Measurements from ENCODE around the gene SUSD4.

Gene SUSD4

DNA sequence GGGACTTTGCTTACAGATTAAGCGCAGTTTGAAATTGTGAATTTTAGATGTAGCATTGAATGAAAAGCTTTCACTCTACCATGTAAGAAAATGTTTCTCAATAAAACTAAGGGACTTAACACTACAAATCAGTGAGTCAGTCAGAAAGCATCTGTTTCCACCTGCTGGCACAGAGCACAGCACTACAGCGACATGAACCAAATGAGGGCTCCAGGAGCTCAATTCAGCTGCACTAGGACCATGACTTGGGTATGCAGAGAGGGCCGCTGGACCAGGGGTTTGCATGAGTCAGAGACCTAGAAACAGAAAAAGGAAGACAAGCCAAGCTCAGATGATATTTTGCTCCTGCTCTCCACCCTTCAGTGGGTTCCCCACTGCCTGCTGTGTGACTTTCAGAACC is 5.2 kb downstream of the SUSD4 start:
- H3K4me3 ChIP-seq (ENCODE audit: low read depth, low read length) = no peak overlapping the region

DNA sequence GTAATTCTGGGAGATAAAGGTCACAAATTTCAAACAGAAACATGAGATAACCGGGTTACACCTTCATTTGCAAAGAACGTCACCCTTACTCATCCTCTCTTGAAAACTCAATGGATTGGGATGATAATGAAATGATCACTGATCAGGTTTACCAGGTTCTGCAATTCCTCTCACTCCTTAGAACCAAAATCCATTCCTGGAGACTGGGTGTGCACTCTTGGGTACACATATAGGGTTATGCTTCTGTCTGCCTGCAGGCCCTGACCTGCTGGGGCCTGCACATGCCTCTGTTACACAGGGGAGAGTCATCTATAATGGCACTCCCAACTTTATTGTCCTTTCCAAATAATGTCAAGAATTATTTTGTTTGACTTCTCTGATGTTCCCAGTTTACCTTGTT is 8.3 kb downstream of the SUSD4 start:
- no peak overlapping the region for H3K4me3 ChIP-seq (ENCODE audit: low read depth, low read length)

More for the DNA sequence above, 5.2 kb downstream of the SUSD4 start:
- TF ChIP-seq, protein P1, sequence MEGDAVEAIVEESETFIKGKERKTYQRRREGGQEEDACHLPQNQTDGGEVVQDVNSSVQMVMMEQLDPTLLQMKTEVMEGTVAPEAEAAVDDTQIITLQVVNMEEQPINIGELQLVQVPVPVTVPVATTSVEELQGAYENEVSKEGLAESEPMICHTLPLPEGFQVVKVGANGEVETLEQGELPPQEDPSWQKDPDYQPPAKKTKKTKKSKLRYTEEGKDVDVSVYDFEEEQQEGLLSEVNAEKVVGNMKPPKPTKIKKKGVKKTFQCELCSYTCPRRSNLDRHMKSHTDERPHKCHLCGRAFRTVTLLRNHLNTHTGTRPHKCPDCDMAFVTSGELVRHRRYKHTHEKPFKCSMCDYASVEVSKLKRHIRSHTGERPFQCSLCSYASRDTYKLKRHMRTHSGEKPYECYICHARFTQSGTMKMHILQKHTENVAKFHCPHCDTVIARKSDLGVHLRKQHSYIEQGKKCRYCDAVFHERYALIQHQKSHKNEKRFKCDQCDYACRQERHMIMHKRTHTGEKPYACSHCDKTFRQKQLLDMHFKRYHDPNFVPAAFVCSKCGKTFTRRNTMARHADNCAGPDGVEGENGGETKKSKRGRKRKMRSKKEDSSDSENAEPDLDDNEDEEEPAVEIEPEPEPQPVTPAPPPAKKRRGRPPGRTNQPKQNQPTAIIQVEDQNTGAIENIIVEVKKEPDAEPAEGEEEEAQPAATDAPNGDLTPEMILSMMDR (IDR thresholded peaks at IDR 0.05; ENCODE audit: borderline replicate concordance, insufficient read depth, low read depth, low read length) = no peak

GRCh38 chr1:223353939-223354338 is 10.0 kb downstream of the SUSD4 start:
- H3K4me3 ChIP-seq (ENCODE audit: low read depth, low read length) = no peak overlapping the region
- TF ChIP-seq, protein P1 (IDR thresholded peaks at IDR 0.05; ENCODE audit: borderline replicate concordance, insufficient read depth, low read depth, low read length) = no peak

More for the DNA sequence above, 8.3 kb downstream of the SUSD4 start:
- TF ChIP-seq, protein P1 (IDR thresholded peaks at IDR 0.05; ENCODE audit: borderline replicate concordance, insufficient read depth, low read depth, low read length) = no peak

- no peak overlapping the region for H3K4me3 ChIP-seq (ENCODE audit: low read depth, low read length)
- TF ChIP-seq, protein P1 (IDR thresholded peaks at IDR 0.05; ENCODE audit: borderline replicate concordance, insufficient read depth, low read depth, low read length) = no peak
Observed at GRCh38 chr1:223352944-223353343, 11.0 kb downstream of the SUSD4 start.

- TF ChIP-seq, protein P1 (IDR thresholded peaks at IDR 0.05; ENCODE audit: borderline replicate concordance, insufficient read depth, low read depth, low read length) = no peak
- no peak overlapping the region for H3K4me3 ChIP-seq (ENCODE audit: low read depth, low read length)
Observed at GRCh38 chr1:223350361-223350908, 13.5 kb downstream of the SUSD4 start.

DNA sequence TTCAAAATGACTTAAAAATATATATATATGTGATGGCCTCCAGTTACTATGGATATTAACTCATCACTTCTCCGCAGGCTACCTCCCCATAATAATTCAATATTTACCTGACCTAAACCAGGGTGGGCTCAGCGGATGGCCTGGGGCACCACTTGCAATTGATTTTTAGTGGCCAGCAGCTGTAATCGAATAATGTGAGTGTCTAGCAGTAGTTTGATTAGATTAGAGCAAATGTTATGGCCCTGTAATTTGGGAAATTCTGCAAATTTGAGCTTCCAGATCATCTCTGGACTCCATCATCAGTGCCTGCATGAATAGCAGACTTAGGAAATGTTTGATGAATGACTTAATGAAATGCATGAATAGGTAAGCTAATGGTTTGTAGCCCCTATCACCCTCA is 14.7 kb downstream of the SUSD4 start:
- H3K4me3 ChIP-seq (ENCODE audit: low read depth, low read length) = no peak overlapping the region
- TF ChIP-seq, protein P1 (IDR thresholded peaks at IDR 0.05; ENCODE audit: borderline replicate concordance, insufficient read depth, low read depth, low read length) = no peak

DNA sequence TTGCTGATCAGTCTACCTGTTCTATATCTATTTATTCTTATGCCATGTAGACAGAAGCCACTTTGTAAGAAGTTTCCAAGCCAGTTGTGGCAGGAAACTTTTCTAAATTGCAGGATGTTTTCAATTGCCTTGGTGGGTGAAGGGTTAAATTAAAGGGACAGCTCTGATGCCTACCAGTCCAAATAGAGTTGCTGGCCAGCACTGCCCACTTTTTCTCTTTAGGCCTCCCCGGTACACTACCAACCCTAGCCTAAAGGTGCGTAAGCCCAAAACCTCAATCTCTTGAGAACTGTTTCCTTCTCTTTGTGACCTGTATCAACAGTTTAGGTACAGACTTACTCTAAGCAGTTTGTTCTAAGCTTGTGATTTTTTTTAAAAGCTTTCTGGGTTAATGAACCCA is 15.5 kb downstream of the SUSD4 start:
- TF ChIP-seq, protein P1 (IDR thresholded peaks at IDR 0.05; ENCODE audit: borderline replicate concordance, insufficient read depth, low read depth, low read length) = no peak
- no peak overlapping the region for H3K4me3 ChIP-seq (ENCODE audit: low read depth, low read length)
